Tongue (tissue), 2 donors: Measurements from ENCODE around the gene ARG2. TPM values are rescaled to one million over a fixed set of nuclear protein-coding genes. Genes with fewer than 3 reads are reported as not detected.

ENCODE experiments used
- DNase-seq: peaks from one replicate; pipeline ENCODE4 v3.0.0-alpha.2; 2015
- total RNA-seq: library from RNA; depleted of rRNA; stranded (reverse); fragments of >200 nt; gene quantifications from one replicate; pipeline ENCODE4 v1.2.3, GENCODE V29; 2014

ARG2 gene
- total RNA-seq: 3.9 TPM

- DNase-seq: peak; percentile 94
These were observed at the start of gene ARG2 for GRCh38 chr14:67619446-67620216. ARG2 (plus strand) TSS chr14:67619920; CDS start chr14:67619978, 58 bp downstream.

- no peak for DNase-seq
These were observed 49.3 kb upstream of the ARG2 start for GRCh38 chr14:67570453-67570852.

GRCh38 chr14:67571275-67571990, 48.3 kb upstream of the ARG2 start:
- peak; percentile 80 for DNase-seq

GRCh38 chr14:67571991-67572323, 47.8 kb upstream of the ARG2 start:
- DNase-seq: no peak

DNA sequence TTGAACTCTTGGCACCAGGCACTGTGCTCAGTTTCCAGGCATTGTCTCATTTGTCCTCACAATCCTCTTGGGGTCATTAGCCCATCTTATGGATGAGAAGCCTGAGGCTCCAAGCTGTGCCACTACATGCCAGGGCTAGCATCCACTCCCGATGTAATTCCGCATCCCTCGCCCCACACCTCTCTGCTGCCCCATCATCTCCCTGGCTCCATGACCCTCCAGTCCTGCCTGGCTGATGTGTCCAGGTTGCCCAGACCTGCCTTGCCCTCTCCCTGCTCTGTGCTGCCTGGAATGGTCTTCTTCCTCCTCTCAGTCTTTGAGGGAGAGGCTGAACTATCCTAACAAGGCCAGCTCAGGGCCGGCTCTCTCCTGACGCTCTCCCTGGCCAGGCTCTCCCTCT, 47.1 kb upstream of the ARG2 start:
- no peak for DNase-seq

- no peak for DNase-seq
These were observed 46.3 kb upstream of the ARG2 start for GRCh38 chr14:67573228-67574010.

DNA sequence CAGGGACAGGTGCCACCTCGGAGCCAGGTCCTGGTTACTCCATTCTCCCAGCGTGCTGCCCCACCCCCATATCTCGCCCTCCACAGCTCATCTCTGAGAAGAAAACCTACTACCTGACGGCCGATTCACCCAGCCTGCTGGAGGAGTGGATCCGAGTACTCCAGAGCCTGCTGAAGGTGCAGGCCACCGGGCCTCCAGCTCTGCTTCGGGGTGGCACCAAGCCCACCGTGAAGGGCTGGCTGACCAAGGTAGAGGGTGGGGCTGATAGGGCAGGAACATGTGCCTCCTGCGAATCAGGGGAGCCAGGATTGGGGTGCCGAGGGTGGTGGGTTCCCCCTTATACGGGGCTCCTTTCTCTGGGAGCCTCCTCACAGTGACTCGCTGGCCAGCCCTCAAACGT, 45.6 kb upstream of the ARG2 start:
- no peak for DNase-seq

GRCh38 chr14:67574806-67575205, 44.9 kb upstream of the ARG2 start:
- DNase-seq: no peak

- DNase-seq: no peak
These were observed 44.0 kb upstream of the ARG2 start for GRCh38 chr14:67575684-67576083.

DNA sequence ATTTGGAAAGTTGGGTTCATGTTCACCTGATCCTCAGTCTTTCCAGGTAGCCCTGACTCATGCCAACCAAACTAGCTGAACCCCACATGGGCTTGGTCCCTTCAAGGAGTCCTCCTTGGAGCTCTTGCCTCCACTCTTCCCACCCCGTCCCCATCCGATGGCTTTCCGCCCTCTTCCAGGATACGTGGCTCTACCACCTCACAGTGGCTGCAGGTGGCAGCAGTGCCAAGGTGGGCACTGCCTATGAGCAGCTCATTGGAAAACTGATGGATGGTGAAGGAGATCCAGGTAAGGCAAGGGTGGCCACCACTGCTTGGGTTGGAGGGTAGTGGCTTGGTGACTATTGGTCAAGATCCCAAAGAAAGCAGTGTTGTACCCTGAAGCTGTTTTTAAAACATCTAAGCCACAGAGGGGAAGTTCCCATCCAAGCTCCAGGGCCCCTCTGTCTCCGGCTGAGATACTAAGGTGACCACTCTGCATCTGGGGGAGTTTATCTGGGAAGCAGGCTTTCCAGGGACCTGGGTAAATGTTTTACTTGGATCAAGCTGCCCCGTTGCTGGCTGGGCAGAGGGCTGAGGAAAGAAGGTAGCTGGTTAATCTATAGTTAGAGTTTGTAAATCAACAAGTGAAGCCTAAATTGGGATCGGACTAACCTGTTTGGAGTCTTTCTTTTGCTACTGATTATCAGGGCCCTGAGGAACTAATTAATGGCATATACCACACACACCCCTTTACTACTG, 43.3 kb upstream of the ARG2 start:
- no peak for DNase-seq

- DNase-seq: no peak
These were observed 42.4 kb upstream of the ARG2 start for GRCh38 chr14:67577181-67577808.

- no peak for DNase-seq
These were observed 41.6 kb upstream of the ARG2 start for GRCh38 chr14:67577909-67578749.

DNA sequence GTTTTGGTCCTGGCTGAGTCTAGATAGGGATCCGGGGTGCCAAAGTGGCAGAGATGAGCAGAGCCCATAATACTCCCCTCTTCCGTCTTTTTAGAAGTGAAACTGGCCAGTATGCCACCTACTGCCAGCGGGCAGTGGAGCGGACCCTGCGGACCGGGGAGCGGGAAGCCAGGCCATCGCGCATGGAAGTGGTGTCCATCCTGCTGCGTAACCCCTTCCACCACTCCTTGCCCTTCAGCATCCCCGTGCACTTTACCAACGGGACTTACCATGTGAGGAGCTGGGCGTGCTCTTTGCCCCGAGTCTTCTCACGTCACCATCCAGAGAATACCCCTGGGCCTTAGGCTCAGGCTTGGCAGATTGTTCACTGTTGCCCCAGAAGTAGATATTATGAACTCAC, 40.7 kb upstream of the ARG2 start:
- DNase-seq: no peak

GRCh38 chr14:67579636-67580035, 40.1 kb upstream of the ARG2 start:
- DNase-seq: no peak

GRCh38 chr14:67580336-67581171, 39.2 kb upstream of the ARG2 start:
- no peak for DNase-seq

DNA sequence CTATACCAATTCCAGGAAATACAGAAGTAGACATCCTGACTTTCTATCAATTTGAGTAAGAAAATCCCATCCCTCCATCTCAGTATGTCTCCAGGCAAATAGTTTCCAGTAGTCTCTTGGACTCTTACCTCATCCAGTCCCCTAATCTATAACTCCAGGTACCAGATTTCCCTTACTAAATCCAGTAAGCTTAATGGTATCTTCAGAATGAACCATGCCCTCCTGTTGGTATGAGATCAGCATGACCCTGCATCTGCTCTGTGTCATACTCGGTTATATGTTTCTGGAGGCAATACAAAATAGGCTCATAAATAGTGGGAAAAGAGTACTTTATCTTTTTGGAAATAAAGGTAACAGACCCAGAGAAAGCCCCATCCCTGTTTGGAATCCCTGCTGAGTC, 38.1 kb upstream of the ARG2 start:
- DNase-seq: no peak

DNA sequence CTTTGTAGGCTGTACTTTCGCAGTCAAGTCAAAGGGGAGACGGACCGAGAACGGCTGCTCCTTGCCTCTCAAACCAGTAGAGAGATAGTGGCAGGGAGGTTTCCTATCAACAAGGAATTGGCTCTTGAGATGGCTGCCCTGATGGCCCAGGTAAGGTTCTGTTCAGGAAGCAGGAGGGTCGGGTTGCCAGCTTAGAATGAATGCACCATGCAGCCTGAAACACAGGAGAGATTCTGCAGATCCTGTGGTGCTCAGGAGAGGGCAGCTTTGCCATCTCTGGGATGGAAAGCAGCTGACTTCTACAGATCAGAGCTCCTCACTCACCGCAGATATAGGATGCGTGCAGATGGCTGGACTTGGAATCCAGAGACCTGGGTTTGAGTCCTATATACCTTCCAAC, 37.7 kb upstream of the ARG2 start:
- DNase-seq: no peak

- peak; percentile 65 for DNase-seq
These were observed 35.7 kb upstream of the ARG2 start for GRCh38 chr14:67583711-67584644.

DNA sequence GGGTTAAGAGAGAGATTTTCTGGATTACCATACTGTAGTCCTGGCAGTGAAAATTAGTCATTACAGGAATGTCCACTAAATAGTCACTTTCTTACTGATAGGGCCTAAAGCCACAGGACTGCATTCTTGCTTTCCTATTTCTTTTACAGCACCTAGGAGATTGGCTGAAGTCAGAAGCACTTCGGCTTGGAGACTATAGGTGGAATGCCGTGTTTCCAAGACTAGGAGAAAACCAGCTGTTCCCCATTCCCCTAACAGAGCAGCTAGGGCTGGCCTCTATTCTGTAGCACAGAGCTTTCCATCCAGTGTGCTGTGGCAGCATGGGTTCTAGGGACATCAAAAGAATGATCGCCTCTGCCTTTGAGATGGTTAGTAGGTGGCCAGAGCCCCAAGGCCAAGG, 34.7 kb upstream of the ARG2 start:
- DNase-seq: no peak
